Measurements from ENCODE around the gene GMDS.

DNA sequence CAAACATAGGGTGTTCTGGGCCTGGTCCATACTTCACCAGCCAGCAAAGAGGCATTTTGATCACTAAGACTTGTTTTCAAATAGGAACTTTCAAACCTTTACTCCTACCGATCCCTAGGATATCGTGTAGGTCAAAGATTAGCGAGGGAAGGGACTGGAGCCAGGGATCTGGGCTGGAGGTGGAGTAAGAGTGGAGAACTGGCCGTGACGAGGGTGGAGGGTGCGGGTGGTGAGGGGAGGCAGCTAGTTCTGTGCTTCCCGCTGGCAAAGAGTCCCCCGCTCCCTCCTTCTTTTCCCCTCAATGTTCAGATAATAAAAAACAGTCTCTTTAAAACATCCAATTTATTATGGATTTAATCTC is 446.5 kb downstream of the GMDS start:
- TF ChIP-seq, protein P1, sequence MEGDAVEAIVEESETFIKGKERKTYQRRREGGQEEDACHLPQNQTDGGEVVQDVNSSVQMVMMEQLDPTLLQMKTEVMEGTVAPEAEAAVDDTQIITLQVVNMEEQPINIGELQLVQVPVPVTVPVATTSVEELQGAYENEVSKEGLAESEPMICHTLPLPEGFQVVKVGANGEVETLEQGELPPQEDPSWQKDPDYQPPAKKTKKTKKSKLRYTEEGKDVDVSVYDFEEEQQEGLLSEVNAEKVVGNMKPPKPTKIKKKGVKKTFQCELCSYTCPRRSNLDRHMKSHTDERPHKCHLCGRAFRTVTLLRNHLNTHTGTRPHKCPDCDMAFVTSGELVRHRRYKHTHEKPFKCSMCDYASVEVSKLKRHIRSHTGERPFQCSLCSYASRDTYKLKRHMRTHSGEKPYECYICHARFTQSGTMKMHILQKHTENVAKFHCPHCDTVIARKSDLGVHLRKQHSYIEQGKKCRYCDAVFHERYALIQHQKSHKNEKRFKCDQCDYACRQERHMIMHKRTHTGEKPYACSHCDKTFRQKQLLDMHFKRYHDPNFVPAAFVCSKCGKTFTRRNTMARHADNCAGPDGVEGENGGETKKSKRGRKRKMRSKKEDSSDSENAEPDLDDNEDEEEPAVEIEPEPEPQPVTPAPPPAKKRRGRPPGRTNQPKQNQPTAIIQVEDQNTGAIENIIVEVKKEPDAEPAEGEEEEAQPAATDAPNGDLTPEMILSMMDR (IDR thresholded peaks at IDR 0.05), result no peak
- no peak for TF ChIP-seq EZH2 (IDR thresholded peaks at IDR 0.05; ENCODE audit: borderline replicate concordance, insufficient read depth, low read depth, low read length, poor library complexity, severe bottlenecking)
